HepG2 (cell line): ENCODE measurements around the gene SOCS7. TPM values are rescaled to one million over a fixed set of nuclear protein-coding genes. Genes with fewer than 3 reads are reported as not detected.

Experiments used
- CAMTA2 ChIP-seq: sonication (generic); formaldehyde crosslinking; IDR thresholded peaks from 2 replicates; pipeline ENCODE4 v1.4.0; 2020; ENCODE audit warnings: mild to moderate bottlenecking, missing genetic modification reagents, borderline replicate concordance
- CCAR2 ChIP-seq: fragments of 200-400 bp; formaldehyde crosslinking; optimal IDR thresholded peaks from 2 replicates; pipeline ENCODE3; 2018; ENCODE audit warnings: low read depth, mild to moderate bottlenecking, low read length, moderate library complexity
- EP300 ChIP-seq, 3 experiments: sonication (generic) in 1 of 3; formaldehyde crosslinking in 1 of 3; IDR thresholded peaks; 2 replicates each; pipeline versions ENCODE4 v1.5.1 to v1.6.1; 2011 to 2020; ENCODE audit warnings: low read depth in 2 of 3, low read length in 2 of 3, borderline replicate concordance in 1 of 3, improper control_type of control experiment in 1 of 3, mild to moderate bottlenecking in 1 of 3, missing genetic modification reagents in 1 of 3, moderate library complexity in 1 of 3
- GATAD1 ChIP-seq: IDR thresholded peaks from 2 replicates; pipeline ENCODE4 v1.6.1; 2016; ENCODE audit warnings: missing genetic modification reagents, missing compliant biosample characterization
- MXI1 ChIP-seq: IDR thresholded peaks from 3 replicates; pipeline ENCODE4 v1.6.1; 2012; ENCODE audit warnings: low read depth, low read length, inconsistent platforms, borderline replicate concordance
- NKX3-1 ChIP-seq: sonication (generic); formaldehyde crosslinking; IDR thresholded peaks from 2 replicates; pipeline ENCODE4 v1.5.0; 2020; ENCODE audit warnings: missing genetic modification reagents
- POLR2AphosphoS2 ChIP-seq: IDR thresholded peaks from 2 replicates; pipeline ENCODE4 v1.6.1; 2011; ENCODE audit warnings: low read depth, low read length, improper control_type of control experiment
- TBX3 ChIP-seq: fragments of 450-650 bp; IDR thresholded peaks from 2 replicates; pipeline ENCODE4 v1.6.1; 2017; ENCODE audit warnings: antibody characterized with exemption, mild to moderate bottlenecking, inconsistent platforms, borderline replicate concordance
- TCF12 ChIP-seq, 2 experiments: fragments of 450-650 bp in 1 of 2; sonication (generic) in 1 of 2; formaldehyde crosslinking in 1 of 2; IDR thresholded peaks; 2 replicates each; pipeline versions ENCODE4 v1.6.1 to v1.8.0; 2017 to 2022; ENCODE audit warnings: antibody characterized with exemption in 1 of 2, mild to moderate bottlenecking in 1 of 2, missing genetic modification reagents in 1 of 2, moderate library complexity in 1 of 2
- ZFP62 ChIP-seq: sonication (generic); formaldehyde crosslinking; IDR thresholded peaks from 2 replicates; pipeline ENCODE4 v1.4.0; 2020; ENCODE audit warnings: missing genetic modification reagents
- ZNF251 ChIP-seq: sonication (generic); formaldehyde crosslinking; IDR thresholded peaks from 2 replicates; pipeline ENCODE4 v1.9.0; 2021; ENCODE audit warnings: mild to moderate bottlenecking, missing genetic modification reagents
- ZNF383 ChIP-seq: sonication (generic); formaldehyde crosslinking; IDR thresholded peaks from 2 replicates; pipeline ENCODE4 v1.4.0; 2020; ENCODE audit warnings: missing genetic modification reagents, mild to moderate bottlenecking, borderline replicate concordance
- ZNF615 ChIP-seq: sonication (generic); formaldehyde crosslinking; IDR thresholded peaks from 2 replicates; pipeline ENCODE4 v1.5.0; 2020; ENCODE audit warnings: mild to moderate bottlenecking, missing genetic modification reagents, borderline replicate concordance
- polyA plus RNA-seq, 8 experiments: library from polyadenylated mRNA; depleted of rRNA in 3 of 8; stranded (reverse) in 7 of 8; unstranded in 1 of 8; fragments of >200 nt; fragmentation: Illumina TruSeq in 4 of 8; extraction: Trizol in 4 of 8; gene quantifications; 2 replicates each; pipeline versions ENCODE4 v1.2.1 to v1.2.3, GENCODE V29; 2011 to 2016; ENCODE audit warnings: low read depth in 4 of 8, missing spikeins in 1 of 8, mixed read lengths in 1 of 8; ENCODE audit not compliant: insufficient read depth in 1 of 8
- total RNA-seq, 5 experiments: library from RNA; depleted of rRNA; stranded (reverse); fragments of >200 nt; fragmentation: Illumina TruSeq; extraction: Trizol; gene quantifications; 2 replicates each; pipeline ENCODE4 v1.2.3, GENCODE V29; 2016; ENCODE audit warnings: low read depth in 1 of 5
- TF ChIP-seq, protein P1 (sequence below): sonication (generic); formaldehyde crosslinking; IDR thresholded peaks from 2 replicates; pipeline ENCODE4 v1.5.0; 2020; ENCODE audit warnings: missing genetic modification reagents
- TF ChIP-seq, protein P2 (sequence below): sonication (generic); formaldehyde crosslinking; IDR thresholded peaks from 2 replicates; pipeline ENCODE4 v1.4.0; 2020; ENCODE audit warnings: mild to moderate bottlenecking, missing genetic modification reagents
- TF ChIP-seq, protein P3 (sequence below): sonication (generic); formaldehyde crosslinking; IDR thresholded peaks from 2 replicates; pipeline ENCODE4 v1.5.1; 2020; ENCODE audit warnings: mild to moderate bottlenecking, missing genetic modification reagents, moderate library complexity
- TF ChIP-seq, protein P4 (sequence below): sonication (generic); formaldehyde crosslinking; IDR thresholded peaks from 2 replicates; pipeline ENCODE4 v1.4.0; 2020; ENCODE audit warnings: missing genetic modification reagents
- TF ChIP-seq, protein P5 (sequence below): sonication (generic); formaldehyde crosslinking; IDR thresholded peaks from 2 replicates; pipeline ENCODE4 v1.5.1; 2020; ENCODE audit warnings: missing genetic modification reagents, mild to moderate bottlenecking, borderline replicate concordance

The SOCS7 gene
- total and polyA plus RNA-seq, 2 of the 13 experiments (the other 11 are each of a cell fraction or from before 2014, with no cell fraction given), result 19.2 to 24.2 TPM

DNA sequence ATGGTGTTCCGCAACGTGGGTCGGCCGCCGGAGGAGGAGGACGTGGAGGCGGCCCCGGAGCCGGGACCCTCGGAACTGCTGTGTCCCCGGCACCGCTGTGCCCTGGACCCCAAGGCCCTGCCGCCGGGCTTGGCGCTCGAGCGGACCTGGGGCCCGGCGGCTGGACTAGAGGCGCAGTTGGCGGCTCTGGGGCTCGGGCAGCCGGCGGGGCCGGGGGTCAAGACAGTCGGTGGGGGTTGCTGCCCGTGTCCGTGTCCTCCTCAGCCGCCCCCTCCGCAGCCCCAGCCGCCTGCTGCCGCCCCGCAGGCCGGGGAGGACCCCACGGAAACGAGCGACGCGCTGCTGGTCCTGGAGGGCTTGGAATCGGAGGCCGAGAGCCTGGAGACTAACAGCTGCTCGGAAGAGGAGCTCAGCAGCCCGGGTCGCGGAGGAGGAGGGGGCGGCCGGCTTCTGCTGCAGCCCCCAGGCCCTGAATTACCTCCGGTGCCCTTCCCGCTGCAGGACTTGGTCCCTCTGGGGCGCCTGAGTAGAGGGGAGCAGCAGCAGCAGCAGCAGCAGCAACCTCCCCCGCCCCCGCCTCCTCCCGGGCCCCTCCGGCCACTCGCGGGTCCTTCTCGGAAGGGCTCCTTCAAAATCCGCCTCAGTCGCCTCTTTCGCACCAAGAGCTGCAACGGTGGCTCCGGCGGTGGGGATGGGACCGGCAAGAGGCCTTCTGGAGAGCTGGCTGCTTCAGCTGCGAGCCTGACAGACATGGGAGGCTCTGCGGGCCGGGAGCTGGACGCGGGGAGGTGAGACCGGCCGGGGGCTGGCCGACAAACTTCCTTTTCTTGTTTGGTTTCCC lies 821 bp downstream of the SOCS7 start (continued):
- TF ChIP-seq CCAR2, result no peak
- TF ChIP-seq, protein P1, sequence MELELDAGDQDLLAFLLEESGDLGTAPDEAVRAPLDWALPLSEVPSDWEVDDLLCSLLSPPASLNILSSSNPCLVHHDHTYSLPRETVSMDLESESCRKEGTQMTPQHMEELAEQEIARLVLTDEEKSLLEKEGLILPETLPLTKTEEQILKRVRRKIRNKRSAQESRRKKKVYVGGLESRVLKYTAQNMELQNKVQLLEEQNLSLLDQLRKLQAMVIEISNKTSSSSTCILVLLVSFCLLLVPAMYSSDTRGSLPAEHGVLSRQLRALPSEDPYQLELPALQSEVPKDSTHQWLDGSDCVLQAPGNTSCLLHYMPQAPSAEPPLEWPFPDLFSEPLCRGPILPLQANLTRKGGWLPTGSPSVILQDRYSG (CRISPR knock-in tag), result no peak
- TF ChIP-seq POLR2AphosphoS2, result no peak
- TF ChIP-seq EP300 (IDR thresholded peaks at IDR 0.05; ENCODE audit: low read depth in 2 of 2, low read length in 2 of 2), result no peak
- no peak for TF ChIP-seq EP300 (CRISPR knock-in tag; IDR thresholded peaks at IDR 0.05; ENCODE audit: borderline replicate concordance)
- TF ChIP-seq, protein P2, sequence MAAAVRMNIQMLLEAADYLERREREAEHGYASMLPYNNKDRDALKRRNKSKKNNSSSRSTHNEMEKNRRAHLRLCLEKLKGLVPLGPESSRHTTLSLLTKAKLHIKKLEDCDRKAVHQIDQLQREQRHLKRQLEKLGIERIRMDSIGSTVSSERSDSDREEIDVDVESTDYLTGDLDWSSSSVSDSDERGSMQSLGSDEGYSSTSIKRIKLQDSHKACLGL (CRISPR knock-in tag), result peak; percentile 25; the same call in 1 of the 2 replicates
- no peak for TF ChIP-seq MXI1
- TF ChIP-seq, protein P3, sequence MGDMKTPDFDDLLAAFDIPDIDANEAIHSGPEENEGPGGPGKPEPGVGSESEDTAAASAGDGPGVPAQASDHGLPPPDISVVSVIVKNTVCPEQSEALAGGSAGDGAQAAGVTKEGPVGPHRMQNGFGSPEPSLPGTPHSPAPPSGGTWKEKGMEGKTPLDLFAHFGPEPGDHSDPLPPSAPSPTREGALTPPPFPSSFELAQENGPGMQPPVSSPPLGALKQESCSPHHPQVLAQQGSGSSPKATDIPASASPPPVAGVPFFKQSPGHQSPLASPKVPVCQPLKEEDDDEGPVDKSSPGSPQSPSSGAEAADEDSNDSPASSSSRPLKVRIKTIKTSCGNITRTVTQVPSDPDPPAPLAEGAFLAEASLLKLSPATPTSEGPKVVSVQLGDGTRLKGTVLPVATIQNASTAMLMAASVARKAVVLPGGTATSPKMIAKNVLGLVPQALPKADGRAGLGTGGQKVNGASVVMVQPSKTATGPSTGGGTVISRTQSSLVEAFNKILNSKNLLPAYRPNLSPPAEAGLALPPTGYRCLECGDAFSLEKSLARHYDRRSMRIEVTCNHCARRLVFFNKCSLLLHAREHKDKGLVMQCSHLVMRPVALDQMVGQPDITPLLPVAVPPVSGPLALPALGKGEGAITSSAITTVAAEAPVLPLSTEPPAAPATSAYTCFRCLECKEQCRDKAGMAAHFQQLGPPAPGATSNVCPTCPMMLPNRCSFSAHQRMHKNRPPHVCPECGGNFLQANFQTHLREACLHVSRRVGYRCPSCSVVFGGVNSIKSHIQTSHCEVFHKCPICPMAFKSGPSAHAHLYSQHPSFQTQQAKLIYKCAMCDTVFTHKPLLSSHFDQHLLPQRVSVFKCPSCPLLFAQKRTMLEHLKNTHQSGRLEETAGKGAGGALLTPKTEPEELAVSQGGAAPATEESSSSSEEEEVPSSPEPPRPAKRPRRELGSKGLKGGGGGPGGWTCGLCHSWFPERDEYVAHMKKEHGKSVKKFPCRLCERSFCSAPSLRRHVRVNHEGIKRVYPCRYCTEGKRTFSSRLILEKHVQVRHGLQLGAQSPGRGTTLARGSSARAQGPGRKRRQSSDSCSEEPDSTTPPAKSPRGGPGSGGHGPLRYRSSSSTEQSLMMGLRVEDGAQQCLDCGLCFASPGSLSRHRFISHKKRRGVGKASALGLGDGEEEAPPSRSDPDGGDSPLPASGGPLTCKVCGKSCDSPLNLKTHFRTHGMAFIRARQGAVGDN, result peak; percentile 40
- no peak for TF ChIP-seq TCF12 (IDR thresholded peaks at IDR 0.05)
- peak; percentile 44; the same call in 1 of the 2 replicates for TF ChIP-seq TCF12 (CRISPR knock-in tag; IDR thresholded peaks at IDR 0.05)
- no peak for TF ChIP-seq ZFP62 (CRISPR knock-in tag)
- TF ChIP-seq TBX3, result no peak
- 0 out of 2 replicates have a peak, but pooled peaks have one; percentile 19 for TF ChIP-seq CAMTA2 (CRISPR knock-in tag)
- TF ChIP-seq, protein P4, sequence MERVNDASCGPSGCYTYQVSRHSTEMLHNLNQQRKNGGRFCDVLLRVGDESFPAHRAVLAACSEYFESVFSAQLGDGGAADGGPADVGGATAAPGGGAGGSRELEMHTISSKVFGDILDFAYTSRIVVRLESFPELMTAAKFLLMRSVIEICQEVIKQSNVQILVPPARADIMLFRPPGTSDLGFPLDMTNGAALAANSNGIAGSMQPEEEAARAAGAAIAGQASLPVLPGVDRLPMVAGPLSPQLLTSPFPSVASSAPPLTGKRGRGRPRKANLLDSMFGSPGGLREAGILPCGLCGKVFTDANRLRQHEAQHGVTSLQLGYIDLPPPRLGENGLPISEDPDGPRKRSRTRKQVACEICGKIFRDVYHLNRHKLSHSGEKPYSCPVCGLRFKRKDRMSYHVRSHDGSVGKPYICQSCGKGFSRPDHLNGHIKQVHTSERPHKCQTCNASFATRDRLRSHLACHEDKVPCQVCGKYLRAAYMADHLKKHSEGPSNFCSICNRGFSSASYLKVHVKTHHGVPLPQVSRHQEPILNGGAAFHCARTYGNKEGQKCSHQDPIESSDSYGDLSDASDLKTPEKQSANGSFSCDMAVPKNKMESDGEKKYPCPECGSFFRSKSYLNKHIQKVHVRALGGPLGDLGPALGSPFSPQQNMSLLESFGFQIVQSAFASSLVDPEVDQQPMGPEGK, result peak; percentile 23; the same call in 1 of the 2 replicates
- peak; percentile 72; the same call in 1 of the 2 replicates for TF ChIP-seq ZNF383 (CRISPR knock-in tag)
- no peak for TF ChIP-seq ZNF615 (CRISPR knock-in tag)
- no peak for TF ChIP-seq ZNF251 (CRISPR knock-in tag)
- no peak for TF ChIP-seq GATAD1 (CRISPR knock-in tag)
- TF ChIP-seq, protein P5, sequence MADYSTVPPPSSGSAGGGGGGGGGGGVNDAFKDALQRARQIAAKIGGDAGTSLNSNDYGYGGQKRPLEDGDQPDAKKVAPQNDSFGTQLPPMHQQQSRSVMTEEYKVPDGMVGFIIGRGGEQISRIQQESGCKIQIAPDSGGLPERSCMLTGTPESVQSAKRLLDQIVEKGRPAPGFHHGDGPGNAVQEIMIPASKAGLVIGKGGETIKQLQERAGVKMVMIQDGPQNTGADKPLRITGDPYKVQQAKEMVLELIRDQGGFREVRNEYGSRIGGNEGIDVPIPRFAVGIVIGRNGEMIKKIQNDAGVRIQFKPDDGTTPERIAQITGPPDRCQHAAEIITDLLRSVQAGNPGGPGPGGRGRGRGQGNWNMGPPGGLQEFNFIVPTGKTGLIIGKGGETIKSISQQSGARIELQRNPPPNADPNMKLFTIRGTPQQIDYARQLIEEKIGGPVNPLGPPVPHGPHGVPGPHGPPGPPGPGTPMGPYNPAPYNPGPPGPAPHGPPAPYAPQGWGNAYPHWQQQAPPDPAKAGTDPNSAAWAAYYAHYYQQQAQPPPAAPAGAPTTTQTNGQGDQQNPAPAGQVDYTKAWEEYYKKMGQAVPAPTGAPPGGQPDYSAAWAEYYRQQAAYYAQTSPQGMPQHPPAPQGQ (CRISPR knock-in tag), result no peak
- no peak for TF ChIP-seq NKX3-1
